Testis (tissue), 2 donors: ENCODE data around the gene DLG2.
"Not testable (repeated sequence)": the region's sequence is repeated elsewhere in the genome, so short reads cannot be mapped to it uniquely, and the experiment has no call there.

Experiments
- CTCF ChIP-seq, 3 experiments: fragments of 450-650 bp in 2 of 3; fragments of 200-600 bp in 1 of 3; sonication (generic) in 1 of 3; IDR thresholded peaks; one replicate each; pipeline ENCODE4 v1.5.1; 2016 to 2019; ENCODE audit warnings: antibody characterized with exemption in 3 of 3, mild to moderate bottlenecking in 2 of 3, moderate library complexity in 1 of 3
- POLR2A ChIP-seq: fragments of 450-650 bp; IDR thresholded peaks from one replicate; pipeline ENCODE4 v1.6.1; 2017; ENCODE audit warnings: antibody characterized with exemption, mild to moderate bottlenecking, moderate library complexity

DNA sequence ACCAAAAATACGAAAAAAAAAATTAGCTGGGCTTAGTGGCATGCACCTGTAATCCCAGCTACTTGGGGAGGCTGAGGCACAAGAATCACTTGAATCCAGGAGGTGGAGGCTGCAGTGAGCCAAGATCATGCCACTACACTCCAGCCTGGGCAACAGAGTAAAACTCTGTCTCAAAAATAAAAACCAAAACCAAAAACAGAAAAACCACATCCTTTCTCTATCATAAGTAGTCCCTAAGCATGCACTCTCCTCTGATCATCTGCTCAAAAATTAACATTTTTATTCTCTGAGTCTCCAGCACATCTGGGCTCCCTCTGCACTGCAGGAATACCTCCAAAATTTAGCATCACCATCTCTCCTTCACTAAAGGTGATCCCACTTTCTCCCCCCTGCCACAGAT, 516.9 kb downstream of the DLG2 start:
- not testable (repeated sequence) for TF ChIP-seq CTCF (IDR thresholded peaks at IDR 0.05); POLR2A
